Testis (tissue), 2 donors: Measurements from ENCODE around the gene SLC29A1.

Experiments
- CTCF ChIP-seq, 3 experiments: fragments of 450-650 bp in 2 of 3; fragments of 200-600 bp in 1 of 3; sonication (generic) in 1 of 3; IDR thresholded peaks; one replicate each; pipeline ENCODE4 v1.5.1; 2016 to 2019; ENCODE audit warnings: antibody characterized with exemption in 3 of 3, mild to moderate bottlenecking in 2 of 3, moderate library complexity in 1 of 3
- POLR2A ChIP-seq: fragments of 450-650 bp; IDR thresholded peaks from one replicate; pipeline ENCODE4 v1.6.1; 2017; ENCODE audit warnings: antibody characterized with exemption, mild to moderate bottlenecking, moderate library complexity

GRCh38 chr6:44214307-44214706 is 9.1 kb upstream of the SLC29A1 start:
- TF ChIP-seq POLR2A (no peak), CTCF (IDR thresholded peaks at IDR 0.05) (no peak)
